ENCODE results near the gene CRIP2.

Gene CRIP2

GRCh38 chr14:105495101-105495989, 20.7 kb downstream of the CRIP2 start:
- H3K4me3 ChIP-seq (ENCODE audit: low read length): no peak overlapping the region
- DNase-seq (ENCODE audit: low read depth): no peak
- no peak for TF ChIP-seq CTCF (conservative IDR thresholded peaks at IDR 0.05; ENCODE audit: low read length)

- no peak for DNase-seq (ENCODE audit: low read depth)
- H3K4me3 ChIP-seq (ENCODE audit: low read length): no peak overlapping the region
- no peak for TF ChIP-seq CTCF (conservative IDR thresholded peaks at IDR 0.05; ENCODE audit: low read length)
Measured at GRCh38 chr14:105495990-105496830, 21.6 kb downstream of the CRIP2 start.

GRCh38 chr14:105496831-105497591, 22.4 kb downstream of the CRIP2 start:
- TF ChIP-seq CTCF (conservative IDR thresholded peaks at IDR 0.05; ENCODE audit: low read length): no peak
- H3K4me3 ChIP-seq (ENCODE audit: low read length): no peak overlapping the region
- no peak for DNase-seq (ENCODE audit: low read depth)

GRCh38 chr14:105497671-105498429, 23.2 kb downstream of the CRIP2 start:
- no peak for DNase-seq (ENCODE audit: low read depth)
- H3K4me3 ChIP-seq (ENCODE audit: low read length): no peak overlapping the region
- no peak for TF ChIP-seq CTCF (conservative IDR thresholded peaks at IDR 0.05; ENCODE audit: low read length)

- H3K4me3 ChIP-seq (ENCODE audit: low read length): no peak overlapping the region
- DNase-seq (ENCODE audit: low read depth): no peak
- no peak for TF ChIP-seq CTCF (conservative IDR thresholded peaks at IDR 0.05; ENCODE audit: low read length)
Measured at GRCh38 chr14:105498430-105499255, 24.0 kb downstream of the CRIP2 start.
